Fibroblast of villous mesenchyme (primary cell): ENCODE results near the gene ROM1. TPM values are rescaled to one million over a fixed set of nuclear protein-coding genes. Genes with fewer than 3 reads are reported as not detected.

Experiments
- DNase-seq: peaks from one replicate; pipeline ENCODE4 v3.0.0-alpha.2; 2010; ENCODE audit warnings: low read depth
- H3K4me3 ChIP-seq: 2 replicates; pipeline ENCODE4 v1.5.1; 2011; ENCODE audit warnings: low read depth, mild to moderate bottlenecking, low read length
- CTCF ChIP-seq: IDR thresholded peaks from 2 replicates; pipeline ENCODE4 v1.5.1; 2012; ENCODE audit warnings: low read depth, mild to moderate bottlenecking, low read length; ENCODE audit not compliant: insufficient read depth
- small RNA-seq: library from RNA; depleted of rRNA; stranded (forward); fragments of <200 nt; gene quantifications from one replicate; pipeline ENCODE3, GENCODE V24; 2012
- total RNA-seq: library from RNA; depleted of rRNA; stranded (reverse); fragments of >200 nt; gene quantifications from 2 replicates; pipeline ENCODE4 v1.2.3, GENCODE V29; 2012

The ROM1 gene
- total RNA-seq, 1 donor, result 3.0 TPM

DNA sequence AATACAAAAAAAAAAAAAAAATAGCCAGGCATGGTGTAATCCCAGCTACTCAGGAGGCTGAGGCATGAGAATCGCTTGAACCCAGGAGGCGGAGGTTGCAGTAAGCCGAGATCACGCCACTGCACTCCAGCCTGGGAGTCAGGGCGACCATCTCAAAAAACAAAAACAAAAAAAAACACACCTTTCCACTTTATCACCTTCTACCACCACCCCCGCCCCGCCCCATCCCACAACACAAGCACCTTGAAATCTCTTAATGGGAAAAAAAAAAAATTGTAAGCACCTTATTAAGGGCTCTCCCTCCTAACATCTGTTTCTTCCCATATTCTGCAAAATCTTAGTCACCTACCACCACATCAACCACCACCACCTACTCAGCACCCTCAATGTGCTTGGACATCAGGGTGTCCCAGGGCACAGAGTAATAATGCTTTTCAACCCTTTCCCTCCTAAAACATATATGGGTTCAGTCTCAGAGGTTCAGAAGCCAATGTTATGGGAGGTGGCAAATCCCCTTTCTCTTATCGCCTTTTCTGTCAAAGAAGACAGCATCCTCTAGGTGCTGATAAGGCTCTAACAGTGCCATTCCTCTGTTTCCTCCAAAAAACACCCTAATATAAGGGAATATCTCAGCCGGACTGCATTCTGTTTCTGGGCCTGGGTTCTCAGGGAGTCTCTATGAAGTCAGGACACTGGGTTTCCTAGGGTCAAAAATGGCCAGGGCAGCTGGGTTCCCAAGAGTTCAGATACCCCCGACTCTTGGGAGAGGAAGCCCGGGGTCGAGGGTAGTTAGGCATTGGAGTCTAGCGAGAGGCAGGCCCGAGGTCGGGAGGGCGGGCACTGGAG lies 39.3 kb downstream of the ROM1 start:
- no peak for TF ChIP-seq CTCF
- no peak for DNase-seq
- peak overlapping the region; percentile 83 for H3K4me3 ChIP-seq

GRCh38 chr11:62654297-62654696 lies 41.2 kb downstream of the ROM1 start:
- no peak for TF ChIP-seq CTCF
- H3K4me3 ChIP-seq, result no peak overlapping the region
- DNase-seq, result peak; percentile 23

- no peak for TF ChIP-seq CTCF
- peak; percentile 53 for DNase-seq
- H3K4me3 ChIP-seq, result no peak overlapping the region
Observed at GRCh38 chr11:62656796-62657429, 43.9 kb downstream of the ROM1 start.

GRCh38 chr11:62664405-62665074 lies 51.5 kb downstream of the ROM1 start:
- no peak for TF ChIP-seq CTCF
- H3K4me3 ChIP-seq, result peak overlapping the region; percentile 92
- peak; percentile 50 for DNase-seq

Small RNA genes within 50 kb of the gene (small RNA-seq; reads per million reads assigned to genes)
- gene AP001458.1 (not detected), gene MIR6747 (0.28 reads per million)

Other genes starting within 250 kb of the ROM1 start
- not detected in 2 replicates for gene SCGB1A1, start 194.2 kb upstream of the ROM1 start, total RNA-seq
- 474 and 514 TPM in 2 replicates for gene AHNAK, start 66.5 kb upstream of the ROM1 start, total RNA-seq
- gene EEF1G, start 39.4 kb upstream of the ROM1 start, total RNA-seq, result 876 and 1,014 TPM in 2 replicates
- 4.3 and 5.2 TPM in 2 replicates for gene TUT1, start 21.7 kb upstream of the ROM1 start, total RNA-seq
- 145 and 197 TPM in 2 replicates for gene MTA2, start 11.4 kb upstream of the ROM1 start, total RNA-seq
- gene EML3, start 482 bp upstream of the ROM1 start, total RNA-seq, result 15.5 and 21.6 TPM in 2 replicates
- 35.4 and 36.3 TPM in 2 replicates for gene B3GAT3, start 8.7 kb downstream of the ROM1 start, total RNA-seq
- 178 and 211 TPM in 2 replicates for gene GANAB, start 33.4 kb downstream of the ROM1 start, total RNA-seq
- gene INTS5, start 40.0 kb downstream of the ROM1 start, total RNA-seq, result 20.7 and 21.6 TPM in 2 replicates
- 23.7 and 27.7 TPM in 2 replicates for gene C11orf98, start 52.0 kb downstream of the ROM1 start, total RNA-seq
- gene CSKMT, start 52.1 kb downstream of the ROM1 start, total RNA-seq, result 4.5 and 7.8 TPM in 2 replicates
- gene UQCC3, start 58.4 kb downstream of the ROM1 start, total RNA-seq, result 6.5 and 10.0 TPM in 2 replicates
- gene LBHD1, start 59.0 kb downstream of the ROM1 start, total RNA-seq, result 4.3 and 7.4 TPM in 2 replicates
- gene UBXN1, start 65.8 kb downstream of the ROM1 start, total RNA-seq, result 52.7 and 108 TPM in 2 replicates
- gene LRRN4CL, start 76.3 kb downstream of the ROM1 start, total RNA-seq, result 6.9 and 15.5 TPM in 2 replicates
- 53.5 and 59.3 TPM in 2 replicates for gene BSCL2, start 94.2 kb downstream of the ROM1 start, total RNA-seq
- not detected in 2 replicates for gene GNG3, start 94.4 kb downstream of the ROM1 start, total RNA-seq
- 15.5 and 17.3 TPM in 2 replicates for gene HNRNPUL2, start 114.2 kb downstream of the ROM1 start, total RNA-seq
- gene TTC9C, start 115.2 kb downstream of the ROM1 start, total RNA-seq, result 28.0 and 36.7 TPM in 2 replicates
- gene ZBTB3, start 140.9 kb downstream of the ROM1 start, total RNA-seq, result 12.9 and 13.4 TPM in 2 replicates
- 45.8 and 55.7 TPM in 2 replicates for gene POLR2G, start 148.3 kb downstream of the ROM1 start, total RNA-seq
- gene TAF6L, start 158.1 kb downstream of the ROM1 start, total RNA-seq, result 16.8 and 22.2 TPM in 2 replicates
- gene TMEM179B, start 174.1 kb downstream of the ROM1 start, total RNA-seq, result 38.0 and 45.8 TPM in 2 replicates
- 14.5 and 14.7 TPM in 2 replicates for gene TMEM223, start 178.7 kb downstream of the ROM1 start, total RNA-seq
- gene NXF1, start 192.2 kb downstream of the ROM1 start, total RNA-seq, result 28.3 and 33.2 TPM in 2 replicates
- 35.1 and 47.5 TPM in 2 replicates for gene STX5, start 218.8 kb downstream of the ROM1 start, total RNA-seq
- not detected in 2 replicates for gene TEX54, start 219.6 kb downstream of the ROM1 start, total RNA-seq
- 36.1 and 39.7 TPM in 2 replicates for gene WDR74, start 226.3 kb downstream of the ROM1 start, total RNA-seq